MCF 10A (cell line): ENCODE data around the gene MED28. TPM values are rescaled to one million over a fixed set of nuclear protein-coding genes. Genes with fewer than 3 reads are reported as not detected.
"Not testable (repeated sequence)": the region's sequence is repeated elsewhere in the genome, so short reads cannot be mapped to it uniquely, and the experiment has no call there.

ENCODE experiments used
- BruUV-seq: library from RNA; stranded (reverse); fragments of 400-500 nt; replicated peaks from 2 replicates; lab custom pipeline; 2021; lab: Mats Ljungman, UMichigan
- CTCF ChIA-PET: fragments of 300-600 bp; sonication (Branson Sonifier 250); formaldehyde crosslinking; extraction: SDS; loops from one replicate; lab custom pipeline; 2021; ENCODE audit warnings: antibody characterized with exemption, inconsistent platforms; lab: Yijun Ruan, JAX
- POLR2A ChIA-PET: fragments of 300-600, 350-650 bp; sonication (Branson Sonifier 250); formaldehyde crosslinking; extraction: SDS; loops from one replicate; lab custom pipeline; 2020; ENCODE audit warnings: antibody characterized with exemption, inconsistent platforms; lab: Yijun Ruan, JAX
- DNase-seq: peaks from one replicate; pipeline ENCODE4 v3.0.0-alpha.2; 2018; ENCODE audit not compliant: unreplicated experiment
- H3K27ac Mint-ChIP-seq: one replicate; pipeline ENCODE4 v1.8.0; 2022; ENCODE audit warnings: mild to moderate bottlenecking, low read depth, mixed read lengths; ENCODE audit not compliant: unreplicated experiment
- H3K27me3 Mint-ChIP-seq: one replicate; pipeline ENCODE4 v1.8.0; 2022; ENCODE audit warnings: mixed read lengths; ENCODE audit not compliant: insufficient read depth, unreplicated experiment
- H3K36me3 Mint-ChIP-seq: one replicate; pipeline ENCODE4 v1.8.0; 2022; ENCODE audit warnings: mild to moderate bottlenecking, moderate library complexity, mixed read lengths; ENCODE audit not compliant: insufficient read depth, unreplicated experiment
- H3K4me1 Mint-ChIP-seq: one replicate; pipeline ENCODE4 v1.8.0; 2022; ENCODE audit warnings: mixed read lengths; ENCODE audit not compliant: insufficient read depth, unreplicated experiment
- H3K4me3 Mint-ChIP-seq: one replicate; pipeline ENCODE4 v1.8.0; 2022; ENCODE audit warnings: mild to moderate bottlenecking, moderate library complexity, mixed read lengths; ENCODE audit not compliant: unreplicated experiment
- H3K9me3 Mint-ChIP-seq: one replicate; pipeline ENCODE4 v1.8.0; 2022; ENCODE audit warnings: mixed read lengths; ENCODE audit not compliant: unreplicated experiment
- intact Hi-C: fragments of 100-400 bp; cut with micrococcal nuclease; formaldehyde crosslinking; loops from 2 replicates; pipeline ENCODE4 v1.14.1; 2022
- total RNA-seq: library from RNA; stranded (reverse); gene quantifications from 2 replicates; pipeline ENCODE4 v1.2.3, GENCODE V29; 2022
- TF ChIP-seq, protein P1 (sequence below): fragments of 200-600 bp; IDR thresholded peaks from one replicate; pipeline ENCODE4 v1.8.0; 2022; ENCODE audit warnings: antibody characterized with exemption, mild to moderate bottlenecking; ENCODE audit not compliant: unreplicated experiment

Gene MED28
- total RNA-seq, 1 experiment from 2014 or later, result 32.1 TPM

GRCh38 chr4:17657849-17658248 lies 43.4 kb downstream of the MED28 start:
- ChIA-PET POLR2A (no interaction called here), CTCF (interaction anchor here (0.6 to 1.3 kb wide), 4 partner anchors 8 to 212 kb away, joined by 3 to 5 read pairs (median 3); no protein-coding TSS in a partner anchor)
- no peaks in the 10 kb centered on the region for H3K4me1 Mint-ChIP-seq
- no TSS peak for BruUV-seq
- H3K36me3 Mint-ChIP-seq, result no peaks in the 10 kb centered on the region
- no peak overlapping the region for H3K27ac Mint-ChIP-seq
- no peak for DNase-seq
- no peak overlapping the region for H3K4me3 Mint-ChIP-seq
- intact Hi-C loops, result no loop called here
- no peaks in the 10 kb centered on the region for H3K27me3 Mint-ChIP-seq
- TF ChIP-seq, protein P1, sequence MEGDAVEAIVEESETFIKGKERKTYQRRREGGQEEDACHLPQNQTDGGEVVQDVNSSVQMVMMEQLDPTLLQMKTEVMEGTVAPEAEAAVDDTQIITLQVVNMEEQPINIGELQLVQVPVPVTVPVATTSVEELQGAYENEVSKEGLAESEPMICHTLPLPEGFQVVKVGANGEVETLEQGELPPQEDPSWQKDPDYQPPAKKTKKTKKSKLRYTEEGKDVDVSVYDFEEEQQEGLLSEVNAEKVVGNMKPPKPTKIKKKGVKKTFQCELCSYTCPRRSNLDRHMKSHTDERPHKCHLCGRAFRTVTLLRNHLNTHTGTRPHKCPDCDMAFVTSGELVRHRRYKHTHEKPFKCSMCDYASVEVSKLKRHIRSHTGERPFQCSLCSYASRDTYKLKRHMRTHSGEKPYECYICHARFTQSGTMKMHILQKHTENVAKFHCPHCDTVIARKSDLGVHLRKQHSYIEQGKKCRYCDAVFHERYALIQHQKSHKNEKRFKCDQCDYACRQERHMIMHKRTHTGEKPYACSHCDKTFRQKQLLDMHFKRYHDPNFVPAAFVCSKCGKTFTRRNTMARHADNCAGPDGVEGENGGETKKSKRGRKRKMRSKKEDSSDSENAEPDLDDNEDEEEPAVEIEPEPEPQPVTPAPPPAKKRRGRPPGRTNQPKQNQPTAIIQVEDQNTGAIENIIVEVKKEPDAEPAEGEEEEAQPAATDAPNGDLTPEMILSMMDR, result no peak
- no peaks in the 10 kb centered on the region for H3K9me3 Mint-ChIP-seq

DNA sequence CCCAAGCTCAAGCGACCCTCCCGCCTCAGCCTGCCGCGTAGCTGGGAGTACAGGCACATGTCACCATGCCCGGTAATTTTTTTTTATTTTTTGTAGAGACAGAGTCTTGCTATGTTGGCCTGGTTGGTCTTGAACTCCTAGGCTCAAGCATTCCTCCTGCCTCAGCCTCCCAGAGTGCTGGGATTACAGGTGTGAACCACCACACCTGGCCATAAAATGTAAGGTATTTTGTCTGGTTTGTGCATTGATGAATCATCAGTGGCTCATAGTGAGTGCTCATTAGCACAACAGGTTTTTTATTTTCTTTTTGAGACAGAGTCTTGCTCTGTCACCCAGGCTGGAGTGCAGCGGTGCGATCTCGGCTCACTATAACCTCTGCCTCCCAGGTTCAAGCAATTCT lies 44.8 kb downstream of the MED28 start:
- POLR2A ChIA-PET, H3K27me3 Mint-ChIP-seq, H3K27ac Mint-ChIP-seq, BruUV-seq, DNase-seq, H3K4me3 Mint-ChIP-seq, H3K36me3 Mint-ChIP-seq, intact Hi-C loops, H3K9me3 Mint-ChIP-seq, H3K4me1 Mint-ChIP-seq: not testable (repeated sequence)
- CTCF ChIA-PET, result interaction anchor here (1.0 kb wide), 1 partner anchor 10 kb away, joined by 3 read pairs; no protein-coding TSS in a partner anchor

DNA sequence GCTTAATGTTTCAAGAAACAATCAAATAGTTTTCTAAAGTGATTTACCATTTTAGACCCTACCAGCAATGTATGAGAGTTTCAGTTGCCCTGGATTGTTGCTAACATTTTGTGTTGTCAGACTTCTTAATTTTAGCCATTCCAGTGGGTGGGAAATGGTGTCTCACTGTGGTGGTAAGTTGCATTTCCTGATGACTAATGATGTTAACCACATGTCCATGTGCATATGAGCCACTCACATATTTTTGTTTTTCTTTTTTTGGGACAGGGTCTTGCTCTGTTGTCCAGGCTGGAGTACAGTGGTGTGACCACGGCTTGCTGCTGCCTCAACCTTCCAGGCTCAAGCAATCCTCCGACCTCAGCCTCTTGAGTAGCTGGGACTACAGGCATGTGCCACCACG lies 48.3 kb downstream of the MED28 start:
- H3K36me3 Mint-ChIP-seq, result no peaks in the 10 kb centered on the region
- DNase-seq, result peak; percentile 8
- H3K27ac Mint-ChIP-seq, result no peak overlapping the region
- intact Hi-C loops, result no loop called here
- no TSS peak for BruUV-seq
- no peak overlapping the region for H3K4me3 Mint-ChIP-seq
- no peaks in the 10 kb centered on the region for H3K4me1 Mint-ChIP-seq
- ChIA-PET CTCF (interaction anchor here (2.5 kb wide), 1 partner anchor 26 kb away, joined by 5 read pairs; no protein-coding TSS in a partner anchor), POLR2A (no interaction called here)
- TF ChIP-seq, protein P1, result no peak
- no peaks in the 10 kb centered on the region for H3K9me3 Mint-ChIP-seq
- no peaks in the 10 kb centered on the region for H3K27me3 Mint-ChIP-seq

- Mint-ChIP-seq H3K36me3 (no peaks in the 10 kb centered on the region), H3K9me3 (no peaks in the 10 kb centered on the region), H3K27me3 (no peaks in the 10 kb centered on the region), H3K4me1 (no peaks in the 10 kb centered on the region), H3K4me3 (no peak overlapping the region), H3K27ac (no peak overlapping the region)
- TF ChIP-seq, protein P1, result no peak
- intact Hi-C loops, result no loop called here
- no peak for DNase-seq
- ChIA-PET POLR2A (no interaction called here), CTCF (no interaction called here)
- no TSS peak for BruUV-seq
Observed at GRCh38 chr4:17664755-17665154, 50.3 kb downstream of the MED28 start.

DNA sequence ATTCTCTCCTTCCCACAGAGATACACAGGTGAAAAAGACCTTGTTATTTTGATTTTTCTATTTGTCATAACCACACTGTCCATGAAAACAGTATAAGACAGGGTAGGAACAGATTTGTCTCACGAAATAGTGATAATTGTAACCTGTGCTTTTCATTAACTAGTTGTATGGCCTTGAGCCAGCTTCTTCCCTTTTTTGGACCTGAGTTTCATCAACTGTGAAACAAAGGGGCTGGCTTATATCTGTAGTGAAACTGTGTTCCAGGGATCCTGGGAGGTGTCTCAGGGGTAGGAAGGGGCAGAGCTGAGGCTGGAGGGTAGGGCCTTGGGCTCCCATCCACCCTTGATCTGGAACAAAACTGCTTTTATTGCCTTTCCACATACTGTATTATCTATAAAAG lies 50.9 kb downstream of the MED28 start:
- Mint-ChIP-seq H3K9me3 (no peaks in the 10 kb centered on the region), H3K4me1 (no peaks in the 10 kb centered on the region), H3K36me3 (no peaks in the 10 kb centered on the region), H3K4me3 (no peak overlapping the region), H3K27me3 (no peaks in the 10 kb centered on the region), H3K27ac (no peak overlapping the region)
- no TSS peak for BruUV-seq
- POLR2A ChIA-PET, result no interaction called here
- CTCF ChIA-PET, result no interaction called here
- intact Hi-C loops, result no loop called here
- TF ChIP-seq, protein P1, result no peak
- DNase-seq, result no peak
